Activated CD8-positive, alpha-beta memory T cell treated with anti-CD3 and anti-CD28 coated beads, Interleukin-2, amount 10 ng/mL, durations not matched to agents 7 days and 5 days (primary cell): ENCODE data around the gene BCL2L15. TPM values are rescaled to one million over a fixed set of nuclear protein-coding genes. Genes with fewer than 3 reads are reported as not detected.

Source experiments
- ATAC-seq: fragments of 150-1000 bp; cut with Tn5 transposase; one replicate; pipeline ENCODE4 v1.10.0; 2021; ENCODE audit warnings: moderate library complexity
- CTCF ChIA-PET: fragments of 350-600 bp; sonication (Branson Sonifier 250); formaldehyde crosslinking; loops from one replicate; lab custom pipeline; 2021; ENCODE audit warnings: antibody characterized with exemption; lab: Charles Lee
- DNase-seq: peaks from one replicate; pipeline ENCODE4 v3.0.0-alpha.2; 2020
- H3K27ac Mint-ChIP-seq: one replicate; pipeline ENCODE4 v1.8.0; 2021; ENCODE audit warnings: mild to moderate bottlenecking, mixed read lengths
- H3K27me3 Mint-ChIP-seq: one replicate; pipeline ENCODE4 v1.8.0; 2021; ENCODE audit warnings: mixed read lengths
- H3K36me3 Mint-ChIP-seq: one replicate; pipeline ENCODE4 v1.8.0; 2021; ENCODE audit warnings: mild to moderate bottlenecking, mixed read lengths
- H3K4me1 Mint-ChIP-seq: one replicate; pipeline ENCODE4 v1.8.0; 2021; ENCODE audit warnings: mixed read lengths
- H3K4me3 Mint-ChIP-seq: one replicate; pipeline ENCODE4 v1.8.0; 2021; ENCODE audit warnings: mild to moderate bottlenecking, moderate library complexity, mixed read lengths
- H3K9me3 Mint-ChIP-seq: one replicate; pipeline ENCODE4 v1.8.0; 2022; ENCODE audit warnings: low read depth, mixed read lengths
- total RNA-seq, 2 experiments: library from RNA; stranded (reverse); gene quantifications; one replicate each; pipeline ENCODE4 v1.2.3, GENCODE V29; 2021

The BCL2L15 gene
- total RNA-seq, 2 experiments from 2014 or later, result 1.2 to 2.1 TPM

- no peak for ATAC-seq
- peaks cover 57% of the 10 kb centered on the region for H3K36me3 Mint-ChIP-seq
- H3K4me1 Mint-ChIP-seq, result peaks cover 66% of the 10 kb centered on the region
- CTCF ChIA-PET, result interaction anchor here (0.8 to 6.3 kb wide), 16 partner anchors 19 to 1188 kb away, joined by 3 to 60 read pairs (median 4); partner anchors contain the start of genes HIPK1 and PPM1J
- no peaks in the 10 kb centered on the region for H3K27me3 Mint-ChIP-seq
- DNase-seq, result no peak
- H3K9me3 Mint-ChIP-seq, result no peaks in the 10 kb centered on the region
- H3K27ac Mint-ChIP-seq, result peak overlapping the region; percentile 89
- peak overlapping the region; percentile 97 for H3K4me3 Mint-ChIP-seq
Observed at GRCh38 chr1:113903501-113904292, 16.3 kb upstream of the BCL2L15 start.

DNA sequence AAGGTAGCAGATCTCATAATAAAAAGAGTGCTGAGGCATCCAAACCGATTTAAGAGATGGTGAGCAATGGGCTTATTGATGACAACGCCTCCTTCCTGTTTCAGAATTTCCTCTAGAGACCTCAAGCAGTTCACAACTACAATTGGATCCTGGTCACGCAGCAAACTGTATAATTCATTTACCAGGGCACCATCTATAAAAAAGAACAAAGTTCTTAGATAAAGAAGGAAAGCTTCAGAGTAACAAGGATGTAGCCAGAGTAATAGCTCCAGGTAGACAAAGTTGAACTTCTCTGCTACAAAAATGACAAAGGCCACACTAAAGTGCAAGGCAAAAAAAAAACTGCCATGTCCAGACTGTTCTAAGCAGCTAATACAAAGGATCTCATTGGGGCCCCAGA is 13.8 kb upstream of the BCL2L15 start:
- H3K27me3 Mint-ChIP-seq, result no peaks in the 10 kb centered on the region
- ATAC-seq (no peak), DNase-seq (no peak)
- H3K9me3 Mint-ChIP-seq, result no peaks in the 10 kb centered on the region
- peak overlapping the region; percentile 25 for H3K4me3 Mint-ChIP-seq
- CTCF ChIA-PET, result interaction anchor here (1.1 to 6.2 kb wide), 3 partner anchors 31 to 66 kb away, joined by 3 to 50 read pairs (median 12); no protein-coding TSS in a partner anchor
- H3K27ac Mint-ChIP-seq, result peak overlapping the region; percentile 84
- H3K4me1 Mint-ChIP-seq, result peaks cover 59% of the 10 kb centered on the region
- H3K36me3 Mint-ChIP-seq, result peaks cover 64% of the 10 kb centered on the region

GRCh38 chr1:113899111-113899510 is 11.7 kb upstream of the BCL2L15 start:
- H3K4me3 Mint-ChIP-seq, result no peak overlapping the region
- H3K9me3 Mint-ChIP-seq, result no peaks in the 10 kb centered on the region
- H3K36me3 Mint-ChIP-seq, result peaks cover 79% of the 10 kb centered on the region
- H3K4me1 Mint-ChIP-seq, result peaks cover 55% of the 10 kb centered on the region
- CTCF ChIA-PET, result interaction anchor here (1.0 kb wide), 2 partner anchors 29 to 40 kb away, joined by 3 read pairs; no protein-coding TSS in a partner anchor
- no peak overlapping the region for H3K27ac Mint-ChIP-seq
- DNase-seq, result no peak
- no peak for ATAC-seq
- H3K27me3 Mint-ChIP-seq, result no peaks in the 10 kb centered on the region

DNA sequence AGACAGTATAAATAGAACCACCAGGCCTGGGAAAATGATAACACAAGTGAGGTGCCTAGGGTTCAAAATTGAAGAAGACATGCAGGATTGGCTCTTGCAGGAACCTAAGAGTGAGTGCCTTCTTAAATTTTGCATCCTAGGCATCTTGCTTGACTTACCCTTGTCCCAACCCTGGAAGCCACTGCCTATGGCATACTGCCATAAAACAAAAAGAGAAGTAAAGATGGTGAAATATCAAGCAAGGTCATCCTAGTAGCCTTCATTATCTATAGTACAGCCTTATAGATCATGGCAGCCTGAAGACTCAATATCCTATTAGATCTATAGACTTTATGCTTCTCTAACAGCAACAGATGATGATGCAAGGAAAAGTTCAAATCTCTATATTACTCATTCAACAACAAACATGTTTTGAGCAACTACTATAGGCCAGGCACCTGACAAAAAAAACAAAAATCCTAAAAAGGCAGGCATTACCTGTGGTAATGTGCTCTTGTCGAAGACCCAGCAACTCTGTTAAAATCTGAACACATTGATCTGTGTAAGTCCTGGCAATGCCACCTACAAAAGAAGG is 10.9 kb upstream of the BCL2L15 start:
- Mint-ChIP-seq H3K27ac (peak overlapping the region; percentile 21), H3K36me3 (peaks cover 80% of the 10 kb centered on the region), H3K9me3 (no peaks in the 10 kb centered on the region), H3K4me3 (no peak overlapping the region), H3K27me3 (no peaks in the 10 kb centered on the region), H3K4me1 (peaks cover 53% of the 10 kb centered on the region)
- CTCF ChIA-PET, result interaction anchor here (1.0 kb wide), 2 partner anchors 28 to 39 kb away, joined by 3 read pairs; no protein-coding TSS in a partner anchor
- ATAC-seq (no peak), DNase-seq (no peak)

GRCh38 chr1:113895961-113896360 is 8.6 kb upstream of the BCL2L15 start:
- Mint-ChIP-seq H3K27ac (no peak overlapping the region), H3K4me3 (no peak overlapping the region), H3K9me3 (no peaks in the 10 kb centered on the region), H3K4me1 (peaks cover 29% of the 10 kb centered on the region), H3K27me3 (no peaks in the 10 kb centered on the region), H3K36me3 (peaks cover 66% of the 10 kb centered on the region)
- DNase-seq, result no peak
- no peak for ATAC-seq
- CTCF ChIA-PET, result interaction anchor here (2.1 to 2.6 kb wide), 2 partner anchors 14 to 27 kb away, joined by 6 to 9 read pairs; no protein-coding TSS in a partner anchor

DNA sequence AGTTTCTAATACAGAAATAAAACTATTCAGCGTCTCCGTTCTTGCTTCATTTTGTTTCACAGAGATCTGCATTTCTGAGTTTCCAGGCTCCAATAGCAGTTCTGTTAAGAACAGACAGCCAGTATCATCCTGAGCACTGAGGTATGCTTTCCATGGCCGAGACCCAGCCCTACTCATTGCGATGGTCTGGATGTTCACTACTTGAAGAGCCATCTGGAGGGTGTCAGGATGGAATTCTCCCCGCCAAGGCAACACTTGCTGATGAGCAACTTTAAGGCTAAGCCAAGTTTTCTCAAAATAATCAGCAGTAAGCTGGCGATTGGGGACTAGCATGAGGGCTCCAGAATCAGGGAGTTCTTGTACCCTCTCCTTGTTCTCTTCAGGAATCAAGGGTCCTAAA is 7.7 kb upstream of the BCL2L15 start:
- no peak for ATAC-seq
- CTCF ChIA-PET, result interaction anchor here (2.6 kb wide), 1 partner anchor 13 kb away, joined by 9 read pairs; no protein-coding TSS in a partner anchor
- no peaks in the 10 kb centered on the region for H3K9me3 Mint-ChIP-seq
- peaks cover 21% of the 10 kb centered on the region for H3K4me1 Mint-ChIP-seq
- no peak for DNase-seq
- no peaks in the 10 kb centered on the region for H3K27me3 Mint-ChIP-seq
- no peak overlapping the region for H3K4me3 Mint-ChIP-seq
- peaks cover 62% of the 10 kb centered on the region for H3K36me3 Mint-ChIP-seq
- H3K27ac Mint-ChIP-seq, result no peak overlapping the region

DNA sequence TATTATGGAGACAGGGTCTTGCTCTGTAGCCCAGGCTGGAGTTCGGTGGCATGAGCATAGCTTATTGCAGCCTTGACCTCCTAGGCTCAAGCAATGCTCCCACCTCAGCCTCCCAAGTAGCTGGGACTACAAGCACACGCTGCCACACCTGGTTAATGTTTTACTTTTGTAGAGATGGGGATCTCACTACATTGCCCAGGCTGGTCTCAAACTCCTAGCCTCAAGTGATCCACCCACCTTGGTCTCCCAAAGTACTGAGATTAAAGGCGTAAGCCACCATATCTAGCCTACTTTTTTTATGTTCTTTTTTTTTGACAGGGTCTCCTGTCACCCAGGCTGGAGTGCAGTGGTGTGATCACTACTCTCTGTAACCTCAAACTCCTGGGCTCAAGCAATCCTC is 5.9 kb upstream of the BCL2L15 start:
- Mint-ChIP-seq H3K4me3 (no peak overlapping the region), H3K27me3 (no peaks in the 10 kb centered on the region), H3K27ac (no peak overlapping the region), H3K4me1 (peaks cover 7% of the 10 kb centered on the region), H3K36me3 (peaks cover 45% of the 10 kb centered on the region), H3K9me3 (no peaks in the 10 kb centered on the region)
- DNase-seq (no peak), ATAC-seq (no peak)
- CTCF ChIA-PET, result interaction anchor here (1.6 to 1.9 kb wide), 2 partner anchors 11 to 58 kb away, joined by 5 to 7 read pairs; no protein-coding TSS in a partner anchor

DNA sequence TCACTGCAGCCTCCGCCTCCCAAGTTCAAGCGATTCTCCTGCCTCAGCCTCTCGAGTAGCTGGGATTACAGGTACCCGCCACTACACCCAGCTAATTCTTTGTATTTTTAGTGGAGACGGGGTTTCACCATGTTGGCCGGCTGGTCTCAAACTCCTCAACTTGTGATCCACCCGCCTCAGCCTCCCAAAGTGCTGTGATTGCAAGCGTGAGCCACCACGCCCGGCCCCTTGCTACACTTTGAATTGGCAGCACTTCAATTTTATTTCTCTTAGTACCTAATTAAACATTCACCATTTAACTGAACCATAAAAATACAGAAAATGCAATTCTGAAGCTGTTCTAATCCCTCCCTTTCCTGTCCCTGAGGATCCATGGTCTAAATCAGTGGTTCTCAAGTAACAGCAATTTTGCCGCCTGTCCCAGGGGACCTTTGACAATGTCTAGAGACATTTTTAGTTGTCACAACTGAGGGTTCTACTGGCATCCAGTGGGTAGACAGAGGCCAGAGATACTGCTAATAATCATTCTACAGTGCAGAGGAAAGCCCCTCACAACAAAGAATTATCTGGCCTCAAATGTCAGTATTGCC is 4.3 kb upstream of the BCL2L15 start:
- peaks cover 6% of the 10 kb centered on the region for H3K4me1 Mint-ChIP-seq
- peaks cover 32% of the 10 kb centered on the region for H3K36me3 Mint-ChIP-seq
- no peak overlapping the region for H3K27ac Mint-ChIP-seq
- no peak overlapping the region for H3K4me3 Mint-ChIP-seq
- no peaks in the 10 kb centered on the region for H3K9me3 Mint-ChIP-seq
- no peak for ATAC-seq
- no peak for DNase-seq
- H3K27me3 Mint-ChIP-seq, result no peaks in the 10 kb centered on the region
- CTCF ChIA-PET, result interaction anchor here (0.7 to 0.9 kb wide), 2 partner anchors 22 to 385 kb away, joined by 3 read pairs; no protein-coding TSS in a partner anchor

- CTCF ChIA-PET, result interaction anchor here (0.9 kb wide), 1 partner anchor 21 kb away, joined by 3 read pairs; no protein-coding TSS in a partner anchor
- Mint-ChIP-seq H3K27me3 (no peaks in the 10 kb centered on the region), H3K9me3 (no peaks in the 10 kb centered on the region)
Observed at GRCh38 chr1:113890816-113891215, 3.4 kb upstream of the BCL2L15 start.

DNA sequence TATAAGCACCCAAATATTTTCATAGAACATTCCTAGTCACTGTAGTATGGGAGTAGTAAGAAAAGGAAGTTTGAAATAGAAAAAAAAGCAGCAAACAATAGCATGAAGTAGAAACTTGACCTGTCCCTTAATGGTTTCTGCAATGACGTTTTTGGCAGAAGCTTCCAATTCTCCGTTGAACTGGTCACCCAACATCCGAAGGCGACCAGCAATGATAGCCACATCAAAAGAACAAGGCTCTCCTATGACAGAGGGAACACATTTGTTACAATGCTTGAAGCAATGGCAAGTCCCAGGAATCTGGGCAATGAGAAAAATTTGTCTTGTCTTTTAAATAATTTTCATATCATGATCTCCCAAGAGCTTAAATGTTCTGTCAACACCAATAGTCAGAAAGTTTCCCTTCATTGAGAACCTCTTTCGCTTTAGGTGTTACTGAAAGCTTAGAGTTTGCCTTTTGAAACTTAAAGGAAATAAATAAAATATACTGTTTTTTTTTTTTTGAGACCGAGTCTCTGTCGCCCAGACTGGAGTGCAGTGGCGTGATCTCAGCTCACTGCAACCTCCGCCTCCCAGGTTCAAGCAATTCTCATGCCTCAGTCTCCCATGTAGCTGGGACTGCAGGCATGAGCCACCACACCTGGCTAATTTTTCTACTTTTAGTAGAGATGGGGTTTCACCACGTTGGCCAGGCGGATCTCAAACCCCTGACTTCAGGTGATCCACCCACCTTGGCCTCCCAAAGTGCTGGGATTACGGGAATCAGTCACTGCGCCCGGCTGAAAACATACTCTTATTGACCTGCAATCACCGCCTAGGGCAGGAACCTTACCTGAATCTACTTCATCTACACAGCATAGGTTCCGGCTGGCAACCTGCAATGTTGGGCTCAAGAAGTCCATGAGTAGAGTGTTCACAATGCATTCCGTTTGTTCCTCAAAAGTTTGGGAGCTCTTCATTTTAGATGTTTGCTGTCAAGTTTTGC is 672 bp downstream of the BCL2L15 start:
- ATAC-seq (no peak), DNase-seq (no peak)
- H3K4me3 Mint-ChIP-seq, result no peak overlapping the region
- CTCF ChIA-PET, result interaction anchor here (1.0 to 3.2 kb wide), 6 partner anchors 10 to 54 kb away, joined by 3 to 9 read pairs (median 4); no protein-coding TSS in a partner anchor
- H3K27me3 Mint-ChIP-seq, result no peaks in the 10 kb centered on the region
- H3K36me3 Mint-ChIP-seq, result peaks cover 5% of the 10 kb centered on the region
- no peaks in the 10 kb centered on the region for H3K9me3 Mint-ChIP-seq
- H3K4me1 Mint-ChIP-seq, result peaks cover 6% of the 10 kb centered on the region
- H3K27ac Mint-ChIP-seq, result no peak overlapping the region

More at GRCh38 chr1:113890816-113891215, 3.4 kb upstream of the BCL2L15 start:
- ATAC-seq, result no peak
- no peak for DNase-seq
- peaks cover 23% of the 10 kb centered on the region for H3K36me3 Mint-ChIP-seq
- peaks cover 6% of the 10 kb centered on the region for H3K4me1 Mint-ChIP-seq
- no peak overlapping the region for H3K4me3 Mint-ChIP-seq
- H3K27ac Mint-ChIP-seq, result no peak overlapping the region

DNA sequence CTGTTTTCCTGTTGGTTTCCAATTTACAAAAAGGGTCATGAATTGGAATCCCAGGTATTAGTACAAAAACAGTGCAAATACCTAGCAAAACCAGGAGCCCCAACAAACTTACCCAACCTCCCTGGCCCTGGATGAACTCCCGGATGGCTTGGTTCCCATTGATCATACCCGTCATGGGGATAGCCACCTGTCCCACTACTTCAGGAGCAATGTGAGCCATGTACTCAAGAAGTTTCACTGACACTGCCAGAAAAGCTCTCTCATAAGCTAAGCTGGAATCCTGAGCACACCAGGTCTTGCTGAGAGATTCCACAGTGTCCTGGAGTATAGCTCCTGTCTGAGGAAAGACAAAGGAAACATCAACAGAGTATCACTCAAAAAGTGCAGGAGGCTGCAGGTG is 5.7 kb downstream of the BCL2L15 start:
- CTCF ChIA-PET, result interaction anchor here (1.0 to 4.7 kb wide), 7 partner anchors 9 to 51 kb away, joined by 3 to 36 read pairs (median 5); partner anchors contain the start of genes AP4B1 and HIPK1
- Mint-ChIP-seq H3K4me3 (no peak overlapping the region), H3K4me1 (peaks cover 42% of the 10 kb centered on the region), H3K9me3 (no peaks in the 10 kb centered on the region), H3K27me3 (no peaks in the 10 kb centered on the region), H3K27ac (peak overlapping the region; percentile 14), H3K36me3 (peaks cover 11% of the 10 kb centered on the region)
- no peak for ATAC-seq
- DNase-seq, result no peak

DNA sequence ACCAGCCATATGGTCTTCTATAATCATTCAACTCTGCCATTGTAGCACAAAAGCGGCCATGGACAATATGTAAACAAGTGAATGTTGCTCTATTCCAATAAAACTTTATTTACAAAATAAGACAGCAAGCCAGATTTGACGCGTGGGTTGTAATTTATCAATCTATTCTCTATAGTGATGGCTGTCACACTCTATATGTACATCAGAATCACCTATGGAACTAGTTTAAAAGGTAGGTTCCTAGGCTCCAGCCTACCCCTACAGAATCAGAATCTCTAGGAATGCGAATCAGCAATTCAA is 7.7 kb downstream of the BCL2L15 start:
- peaks cover 11% of the 10 kb centered on the region for H3K36me3 Mint-ChIP-seq
- peak overlapping the region; percentile 92 for H3K27ac Mint-ChIP-seq
- no peak for DNase-seq
- peaks cover 57% of the 10 kb centered on the region for H3K4me1 Mint-ChIP-seq
- CTCF ChIA-PET, result interaction anchor here (0.6 to 4.7 kb wide), 5 partner anchors 11 to 462 kb away, joined by 3 to 36 read pairs (median 3); partner anchors contain the start of genes AP4B1 and HIPK1
- H3K4me3 Mint-ChIP-seq, result no peak overlapping the region
- no peaks in the 10 kb centered on the region for H3K27me3 Mint-ChIP-seq
- ATAC-seq, result no peak
- no peaks in the 10 kb centered on the region for H3K9me3 Mint-ChIP-seq
